ENCODE measurements around the gene CD274. TPM values are rescaled to one million over a fixed set of nuclear protein-coding genes. Genes with fewer than 3 reads are reported as not detected.

The CD274 gene
- total RNA-seq, 2 donors from 2014 or later = 1.00 TPM; not detected in 1

DNA sequence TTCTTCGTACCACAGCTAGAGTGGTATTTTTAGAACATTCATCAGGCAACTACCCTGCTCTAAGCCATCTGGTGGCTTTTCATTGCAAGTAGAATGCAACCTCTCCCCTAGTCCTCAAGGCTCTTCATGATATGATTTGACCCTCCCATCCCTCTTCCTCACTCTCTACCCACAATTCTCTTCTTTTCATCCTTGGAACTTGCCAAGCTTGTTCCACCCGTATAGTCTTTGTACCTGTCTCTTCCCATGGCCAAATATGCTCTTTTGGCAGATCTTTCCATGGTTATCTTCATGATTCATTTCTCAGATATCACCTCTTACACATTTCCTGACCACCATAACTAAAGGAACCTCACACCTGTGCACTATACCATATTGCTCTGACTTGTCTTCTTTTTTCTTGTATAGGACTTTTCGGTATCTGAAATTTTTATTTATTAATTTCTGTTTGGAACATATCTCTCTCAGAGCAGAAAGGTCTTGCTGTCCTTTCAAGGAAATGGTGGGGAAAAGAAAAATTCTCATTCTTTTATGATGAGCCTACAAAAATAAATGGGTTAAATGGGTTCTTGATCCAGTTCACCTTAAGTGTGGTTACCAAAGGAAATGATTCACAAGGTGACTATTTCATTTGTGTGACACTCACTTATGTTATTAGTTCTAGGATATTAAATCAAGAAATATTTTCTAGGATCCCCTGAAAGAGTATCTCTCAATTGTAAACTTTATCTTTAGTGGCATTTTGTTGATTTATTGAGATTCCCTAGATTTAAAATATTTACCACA, 3.7 kb upstream of the CD274 start:
- H3K4me3 ChIP-seq (ENCODE audit: low read length) = no peak overlapping the region
- H3K27me3 ChIP-seq (ENCODE audit: control insufficient read depth, insufficient read depth, low read length, poor library complexity, severe bottlenecking) = peaks cover 13% of the 10 kb centered on the region
- no peak overlapping the region for H3K27ac ChIP-seq (ENCODE audit: low read depth, low read length)
- DNase-seq = no peak
- 85 to 92% methylated on average over 2 to 3 of the region's 3 CpGs for WGBS, 2 experiments (ENCODE audit: insufficient coverage in 1 of 2, insufficient read length in 1 of 2)
- Mint-ChIP-seq H3K4me3 (no peak overlapping the region), H3K4me1 (peaks cover 3% of the 10 kb centered on the region), H3K27ac (no peak overlapping the region), H3K36me3 (ENCODE audit: low read depth) (no peaks in the 10 kb centered on the region), H3K27me3 (ENCODE audit: insufficient read depth) (peaks cover 26% of the 10 kb centered on the region), H3K9me3 (no peaks in the 10 kb centered on the region)
- no peaks in the 10 kb centered on the region for H3K36me3 ChIP-seq (ENCODE audit: control insufficient read depth, insufficient read depth, low read length)
- no peaks in the 10 kb centered on the region for H3K4me1 ChIP-seq (ENCODE audit: control insufficient read depth, insufficient read depth, low read length)
- no peaks in the 10 kb centered on the region for H3K9me3 ChIP-seq (ENCODE audit: control insufficient read depth, low read length)
- TF ChIP-seq, protein P1, sequence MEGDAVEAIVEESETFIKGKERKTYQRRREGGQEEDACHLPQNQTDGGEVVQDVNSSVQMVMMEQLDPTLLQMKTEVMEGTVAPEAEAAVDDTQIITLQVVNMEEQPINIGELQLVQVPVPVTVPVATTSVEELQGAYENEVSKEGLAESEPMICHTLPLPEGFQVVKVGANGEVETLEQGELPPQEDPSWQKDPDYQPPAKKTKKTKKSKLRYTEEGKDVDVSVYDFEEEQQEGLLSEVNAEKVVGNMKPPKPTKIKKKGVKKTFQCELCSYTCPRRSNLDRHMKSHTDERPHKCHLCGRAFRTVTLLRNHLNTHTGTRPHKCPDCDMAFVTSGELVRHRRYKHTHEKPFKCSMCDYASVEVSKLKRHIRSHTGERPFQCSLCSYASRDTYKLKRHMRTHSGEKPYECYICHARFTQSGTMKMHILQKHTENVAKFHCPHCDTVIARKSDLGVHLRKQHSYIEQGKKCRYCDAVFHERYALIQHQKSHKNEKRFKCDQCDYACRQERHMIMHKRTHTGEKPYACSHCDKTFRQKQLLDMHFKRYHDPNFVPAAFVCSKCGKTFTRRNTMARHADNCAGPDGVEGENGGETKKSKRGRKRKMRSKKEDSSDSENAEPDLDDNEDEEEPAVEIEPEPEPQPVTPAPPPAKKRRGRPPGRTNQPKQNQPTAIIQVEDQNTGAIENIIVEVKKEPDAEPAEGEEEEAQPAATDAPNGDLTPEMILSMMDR (conservative IDR thresholded peaks at IDR 0.05) = no peak
- no peak overlapping the region for H3K9ac ChIP-seq (ENCODE audit: extremely low read depth, low read length, poor library complexity, severe bottlenecking)

GRCh38 chr9:5447337-5447736, 3.0 kb upstream of the CD274 start:
- Histone ChIP-seq H3K4me3 (ENCODE audit: low read length) (no peak overlapping the region), H3K4me1 (ENCODE audit: control insufficient read depth, insufficient read depth, low read length) (no peaks in the 10 kb centered on the region), H3K9ac (ENCODE audit: extremely low read depth, low read length, poor library complexity, severe bottlenecking) (no peak overlapping the region), H3K9me3 (ENCODE audit: control insufficient read depth, low read length) (no peaks in the 10 kb centered on the region), H3K27ac (ENCODE audit: low read depth, low read length) (no peak overlapping the region), H3K36me3 (ENCODE audit: control insufficient read depth, insufficient read depth, low read length) (no peaks in the 10 kb centered on the region), H3K27me3 (ENCODE audit: control insufficient read depth, insufficient read depth, low read length, poor library complexity, severe bottlenecking) (peaks cover 13% of the 10 kb centered on the region)
- peaks cover 3% of the 10 kb centered on the region for H3K4me1 Mint-ChIP-seq
- no peak overlapping the region for H3K27ac Mint-ChIP-seq
- no peak overlapping the region for H3K4me3 Mint-ChIP-seq
- H3K9me3 Mint-ChIP-seq = no peaks in the 10 kb centered on the region
- H3K27me3 Mint-ChIP-seq (ENCODE audit: insufficient read depth) = peaks cover 28% of the 10 kb centered on the region
- WGBS, 2 experiments (ENCODE audit: insufficient coverage in 1 of 2, insufficient read length in 1 of 2) = 89 to 100% methylated on average over 1 to 3 of the region's 3 CpGs
- DNase-seq = no peak
- TF ChIP-seq, protein P1 (conservative IDR thresholded peaks at IDR 0.05) = no peak
- no peaks in the 10 kb centered on the region for H3K36me3 Mint-ChIP-seq (ENCODE audit: low read depth)

GRCh38 chr9:5448016-5448415, 2.3 kb upstream of the CD274 start:
- Histone ChIP-seq H3K9me3 (ENCODE audit: control insufficient read depth, low read length) (no peaks in the 10 kb centered on the region), H3K27me3 (ENCODE audit: control insufficient read depth, insufficient read depth, low read length, poor library complexity, severe bottlenecking) (peaks cover 13% of the 10 kb centered on the region), H3K4me1 (ENCODE audit: control insufficient read depth, insufficient read depth, low read length) (no peaks in the 10 kb centered on the region), H3K9ac (ENCODE audit: extremely low read depth, low read length, poor library complexity, severe bottlenecking) (no peak overlapping the region), H3K4me3 (ENCODE audit: low read length) (no peak overlapping the region), H3K27ac (ENCODE audit: low read depth, low read length) (no peak overlapping the region), H3K36me3 (ENCODE audit: control insufficient read depth, insufficient read depth, low read length) (no peaks in the 10 kb centered on the region)
- TF ChIP-seq, protein P1 (conservative IDR thresholded peaks at IDR 0.05) = no peak
- no peaks in the 10 kb centered on the region for H3K9me3 Mint-ChIP-seq
- no peak overlapping the region for H3K4me3 Mint-ChIP-seq
- 82 to 100% methylated on average over 1 to 2 of the region's 2 CpGs for WGBS, 2 experiments (ENCODE audit: insufficient coverage in 1 of 2, insufficient read length in 1 of 2)
- no peak for DNase-seq
- no peak overlapping the region for H3K27ac Mint-ChIP-seq
- H3K36me3 Mint-ChIP-seq (ENCODE audit: low read depth) = no peaks in the 10 kb centered on the region
- H3K27me3 Mint-ChIP-seq (ENCODE audit: insufficient read depth) = peaks cover 28% of the 10 kb centered on the region
- peaks cover 3% of the 10 kb centered on the region for H3K4me1 Mint-ChIP-seq

Measured in endodermal cell (in vitro differentiated cells).